ENCODE data around the gene RACGAP1.
A peak's percentile ranks its signal among the peaks of the same experiment; 100 is the strongest.

The RACGAP1 gene

DNA sequence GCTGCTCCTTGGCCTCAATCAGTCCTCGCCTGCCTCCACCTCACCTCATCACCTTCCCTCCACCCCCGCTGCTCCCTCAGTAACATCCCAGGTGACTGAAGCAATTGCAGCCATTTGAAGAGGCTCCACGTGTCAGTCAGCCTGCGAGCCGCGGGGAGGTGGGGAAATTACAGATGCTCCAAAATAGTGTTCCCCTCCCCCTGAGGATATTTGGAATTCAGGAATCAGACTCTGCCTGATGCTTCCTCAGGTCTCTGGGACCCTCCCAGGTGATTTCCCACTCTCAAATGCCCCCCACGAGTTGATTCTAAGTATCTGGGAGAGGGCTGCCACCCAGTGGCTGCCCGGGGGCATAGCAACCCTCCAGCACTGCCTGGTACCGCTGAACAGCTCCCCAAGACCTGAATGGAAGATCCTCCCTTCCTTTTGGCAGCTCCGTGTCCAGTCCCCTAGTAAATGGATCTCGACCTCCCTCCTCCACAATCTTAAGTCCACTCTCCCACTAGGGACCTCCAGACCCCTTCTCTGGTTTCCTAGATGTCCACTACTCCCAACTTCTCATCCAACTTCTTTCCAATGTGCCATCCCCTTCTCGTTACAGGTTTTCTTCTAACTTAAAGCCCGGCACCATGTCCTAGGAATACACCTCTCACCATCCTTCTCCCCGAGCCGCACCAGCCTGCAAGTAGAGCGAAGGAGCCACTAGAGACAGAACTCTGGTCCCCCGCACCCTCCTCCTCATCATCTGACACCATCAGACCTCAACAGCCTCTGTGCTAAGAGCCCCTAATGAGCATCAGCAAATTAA lies 30.7 kb upstream of the RACGAP1 start:
- Histone ChIP-seq H2AFZ (ENCODE audit: low read length) (no peak overlapping the region), H3K36me3 (ENCODE audit: insufficient read depth, low read length) (no peaks in the 10 kb centered on the region), H3K9me2 (ENCODE audit: low read depth, low read length) (no peaks in the 10 kb centered on the region), H3K27me3 (ENCODE audit: insufficient read depth, low read length) (peaks cover 9% of the 10 kb centered on the region), H3K4me3 (ENCODE audit: low read depth, low read length, poor library complexity, severe bottlenecking) (peak overlapping the region; percentile 24), H3K4me1 (ENCODE audit: insufficient read depth, low read length, severe bottlenecking) (peaks cover 37% of the 10 kb centered on the region), H3K27ac (ENCODE audit: low read depth, low read length, poor library complexity, severe bottlenecking) (no peak overlapping the region), H3K9me3 (ENCODE audit: low read length) (no peaks in the 10 kb centered on the region), H3K4me2 (ENCODE audit: low read length) (peak overlapping the region; percentile 61), H3F3A (ENCODE audit: insufficient read depth, low read length) (no peaks in the 10 kb centered on the region), H4K20me1 (ENCODE audit: insufficient read depth, low read length) (no peaks in the 10 kb centered on the region), H3K9ac (ENCODE audit: low read length) (no peak overlapping the region), H3K79me2 (ENCODE audit: insufficient read depth, low read length) (no peaks in the 10 kb centered on the region)
- TF ChIP-seq, protein P1, sequence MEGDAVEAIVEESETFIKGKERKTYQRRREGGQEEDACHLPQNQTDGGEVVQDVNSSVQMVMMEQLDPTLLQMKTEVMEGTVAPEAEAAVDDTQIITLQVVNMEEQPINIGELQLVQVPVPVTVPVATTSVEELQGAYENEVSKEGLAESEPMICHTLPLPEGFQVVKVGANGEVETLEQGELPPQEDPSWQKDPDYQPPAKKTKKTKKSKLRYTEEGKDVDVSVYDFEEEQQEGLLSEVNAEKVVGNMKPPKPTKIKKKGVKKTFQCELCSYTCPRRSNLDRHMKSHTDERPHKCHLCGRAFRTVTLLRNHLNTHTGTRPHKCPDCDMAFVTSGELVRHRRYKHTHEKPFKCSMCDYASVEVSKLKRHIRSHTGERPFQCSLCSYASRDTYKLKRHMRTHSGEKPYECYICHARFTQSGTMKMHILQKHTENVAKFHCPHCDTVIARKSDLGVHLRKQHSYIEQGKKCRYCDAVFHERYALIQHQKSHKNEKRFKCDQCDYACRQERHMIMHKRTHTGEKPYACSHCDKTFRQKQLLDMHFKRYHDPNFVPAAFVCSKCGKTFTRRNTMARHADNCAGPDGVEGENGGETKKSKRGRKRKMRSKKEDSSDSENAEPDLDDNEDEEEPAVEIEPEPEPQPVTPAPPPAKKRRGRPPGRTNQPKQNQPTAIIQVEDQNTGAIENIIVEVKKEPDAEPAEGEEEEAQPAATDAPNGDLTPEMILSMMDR (IDR thresholded peaks at IDR 0.05; ENCODE audit: low read length) = peak; percentile 98
- no peak for TF ChIP-seq EZH2 (IDR thresholded peaks at IDR 0.05; ENCODE audit: borderline replicate concordance, low read length)

GRCh38 chr12:50053583-50053982 lies 28.3 kb upstream of the RACGAP1 start:
- Histone ChIP-seq H3K27ac (ENCODE audit: low read depth, low read length, poor library complexity, severe bottlenecking) (no peak overlapping the region), H3K4me3 (ENCODE audit: low read depth, low read length, poor library complexity, severe bottlenecking) (no peak overlapping the region), H3K9me3 (ENCODE audit: low read length) (no peaks in the 10 kb centered on the region), H3K9me2 (ENCODE audit: low read depth, low read length) (no peaks in the 10 kb centered on the region), H4K20me1 (ENCODE audit: insufficient read depth, low read length) (no peaks in the 10 kb centered on the region), H3K79me2 (ENCODE audit: insufficient read depth, low read length) (no peaks in the 10 kb centered on the region), H2AFZ (ENCODE audit: low read length) (no peak overlapping the region), H3K36me3 (ENCODE audit: insufficient read depth, low read length) (no peaks in the 10 kb centered on the region), H3K4me2 (ENCODE audit: low read length) (no peak overlapping the region), H3F3A (ENCODE audit: insufficient read depth, low read length) (no peaks in the 10 kb centered on the region), H3K4me1 (ENCODE audit: insufficient read depth, low read length, severe bottlenecking) (peaks cover 23% of the 10 kb centered on the region), H3K9ac (ENCODE audit: low read length) (no peak overlapping the region), H3K27me3 (ENCODE audit: insufficient read depth, low read length) (peaks cover 9% of the 10 kb centered on the region)
- no peak for TF ChIP-seq EZH2 (IDR thresholded peaks at IDR 0.05; ENCODE audit: borderline replicate concordance, low read length)
- TF ChIP-seq, protein P1 (IDR thresholded peaks at IDR 0.05; ENCODE audit: low read length) = no peak

DNA sequence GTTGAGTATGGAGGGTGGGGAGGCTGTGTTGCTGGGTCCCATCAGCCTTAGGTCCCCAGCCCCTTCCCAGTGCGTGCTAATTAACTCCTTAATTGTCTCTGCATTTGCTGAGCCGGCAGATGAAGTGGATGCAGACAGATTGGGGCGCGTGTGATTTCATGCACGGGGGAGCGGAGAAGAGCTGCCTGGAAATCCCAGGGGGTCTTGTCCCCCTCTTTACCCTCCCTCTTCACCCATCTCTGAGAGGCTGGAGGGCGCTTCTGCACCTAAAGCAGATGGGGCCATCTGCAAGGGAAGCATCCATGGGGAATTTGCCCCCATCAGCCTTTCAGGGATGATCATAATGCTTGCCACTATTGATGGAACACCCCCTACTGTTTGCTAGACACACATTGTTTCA lies 27.7 kb upstream of the RACGAP1 start:
- no peak overlapping the region for H2AFZ ChIP-seq (ENCODE audit: low read length)
- H3K27ac ChIP-seq (ENCODE audit: low read depth, low read length, poor library complexity, severe bottlenecking) = no peak overlapping the region
- no peak overlapping the region for H3K9ac ChIP-seq (ENCODE audit: low read length)
- no peaks in the 10 kb centered on the region for H3K9me2 ChIP-seq (ENCODE audit: low read depth, low read length)
- TF ChIP-seq EZH2 (IDR thresholded peaks at IDR 0.05; ENCODE audit: borderline replicate concordance, low read length) = no peak
- TF ChIP-seq, protein P1 (IDR thresholded peaks at IDR 0.05; ENCODE audit: low read length) = no peak
- no peaks in the 10 kb centered on the region for H3F3A ChIP-seq (ENCODE audit: insufficient read depth, low read length)
- no peaks in the 10 kb centered on the region for H3K79me2 ChIP-seq (ENCODE audit: insufficient read depth, low read length)
- H4K20me1 ChIP-seq (ENCODE audit: insufficient read depth, low read length) = no peaks in the 10 kb centered on the region
- no peak overlapping the region for H3K4me2 ChIP-seq (ENCODE audit: low read length)
- peaks cover 9% of the 10 kb centered on the region for H3K27me3 ChIP-seq (ENCODE audit: insufficient read depth, low read length)
- peaks cover 17% of the 10 kb centered on the region for H3K4me1 ChIP-seq (ENCODE audit: insufficient read depth, low read length, severe bottlenecking)
- H3K9me3 ChIP-seq (ENCODE audit: low read length) = no peaks in the 10 kb centered on the region
- no peak overlapping the region for H3K4me3 ChIP-seq (ENCODE audit: low read depth, low read length, poor library complexity, severe bottlenecking)
- H3K36me3 ChIP-seq (ENCODE audit: insufficient read depth, low read length) = no peaks in the 10 kb centered on the region
